Muscle of back (tissue), 13 donors: ENCODE results near the gene OGFOD1. TPM values are rescaled to one million over a fixed set of nuclear protein-coding genes. Genes with fewer than 3 reads are reported as not detected.

Source experiments
- DNase-seq, 3 donors: peaks; one replicate each; pipeline versions ENCODE4 v3.0.0 to v3.0.0-alpha.2; 2013
- long read RNA-seq, 9 donors: transcript quantifications; one replicate each; lab custom pipeline, GENCODE V29; 2026
- polyA plus RNA-seq, 10 donors: library from polyadenylated mRNA; unstranded; fragments of 120-200 nt; gene quantifications; one replicate each; pipeline ENCODE4 v1.2.1, GENCODE V29; 2013; ENCODE audit not compliant: insufficient read length in 10 of 10

The OGFOD1 gene
- polyA plus RNA-seq: 10 to 100 TPM; 33.7 to 43.7 (median 39.5) TPM
- long read RNA-seq, donor 1, full-length matches to known transcripts: 2 of 10 reads
- long read RNA-seq, donor 1, partial matches to known transcripts: 8 of 10 reads
- long read RNA-seq, donor 1, other reads (novel, unspliced or antisense): 0 of 10 reads
- long read RNA-seq, donor 2, full-length matches to known transcripts: 2 of 37 reads
- long read RNA-seq, donor 2, partial matches to known transcripts: 35 of 37 reads
- long read RNA-seq, donor 2, other reads (novel, unspliced or antisense): 0 of 37 reads
- long read RNA-seq, donor 3: 0 reads
- long read RNA-seq, donor 4, full-length matches to known transcripts: 3 of 8 reads
- long read RNA-seq, donor 4, partial matches to known transcripts: 5 of 8 reads
- long read RNA-seq, donor 4, other reads (novel, unspliced or antisense): 0 of 8 reads
- long read RNA-seq, donor 5, full-length matches to known transcripts: 11 of 26 reads
- long read RNA-seq, donor 5, partial matches to known transcripts: 15 of 26 reads
- long read RNA-seq, donor 5, other reads (novel, unspliced or antisense): 0 of 26 reads
- long read RNA-seq, donor 6, full-length matches to known transcripts: 10 of 38 reads
- long read RNA-seq, donor 6, partial matches to known transcripts: 28 of 38 reads
- long read RNA-seq, donor 6, other reads (novel, unspliced or antisense): 0 of 38 reads
- long read RNA-seq, donor 7, full-length matches to known transcripts: 7 of 19 reads
- long read RNA-seq, donor 7, partial matches to known transcripts: 12 of 19 reads
- long read RNA-seq, donor 7, other reads (novel, unspliced or antisense): 0 of 19 reads
- long read RNA-seq, donor 8, full-length matches to known transcripts: 2 of 8 reads
- long read RNA-seq, donor 8, partial matches to known transcripts: 6 of 8 reads
- long read RNA-seq, donor 8, other reads (novel, unspliced or antisense): 0 of 8 reads
- long read RNA-seq, donor 9, full-length matches to known transcripts: 1 of 1 reads
- long read RNA-seq, donor 9, partial matches to known transcripts: 0 of 1 reads
- long read RNA-seq, donor 9, other reads (novel, unspliced or antisense): 0 of 1 reads

DNA sequence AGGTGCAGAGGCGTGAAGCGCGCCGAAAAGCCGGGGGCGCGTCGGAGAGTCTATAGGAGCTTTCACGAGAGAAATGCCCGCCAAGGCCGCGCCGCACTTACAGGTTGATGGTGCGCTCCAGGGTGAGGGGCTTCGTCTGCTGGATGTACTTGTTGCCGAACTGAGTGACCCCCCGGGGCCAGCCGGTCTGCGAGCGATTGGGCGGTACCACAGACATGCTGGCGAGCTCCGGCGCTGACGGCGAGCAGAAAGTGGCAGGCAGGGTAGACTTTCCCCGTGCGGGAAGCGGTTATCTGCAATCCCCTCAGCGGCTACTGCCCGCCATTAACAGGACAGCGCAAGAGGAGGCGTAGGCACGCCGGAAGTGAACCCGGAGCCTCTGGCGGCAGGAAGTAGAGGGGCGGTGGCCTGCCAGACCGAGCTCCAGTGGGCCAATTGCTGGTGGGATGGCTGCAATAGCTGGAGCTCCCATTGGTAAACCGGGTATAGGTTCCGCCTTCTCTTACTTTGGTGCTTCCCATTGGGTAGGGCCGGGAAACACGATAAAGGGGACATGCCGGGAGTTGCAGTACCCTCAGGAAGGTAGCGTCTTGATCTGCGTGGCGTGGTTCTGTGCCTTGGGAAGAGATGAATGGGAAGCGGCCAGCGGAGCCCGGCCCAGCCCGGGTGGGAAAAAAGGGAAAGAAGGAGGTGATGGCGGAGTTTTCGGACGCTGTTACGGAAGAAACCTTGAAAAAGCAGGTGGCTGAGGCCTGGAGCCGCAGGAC is at the start of gene OGFOD1, which contains the start of gene NUDT21:
OGFOD1 (plus strand) TSS at position 569 of the 767 bp plus-strand sequence; CDS start at position 628, 59 bp downstream.
NUDT21 (minus strand) TSS at position 347 of the 767 bp plus-strand sequence; CDS start at position 217, 130 bp downstream.
- DNase-seq: peak; percentile 96 to 98 (median 97)

DNA sequence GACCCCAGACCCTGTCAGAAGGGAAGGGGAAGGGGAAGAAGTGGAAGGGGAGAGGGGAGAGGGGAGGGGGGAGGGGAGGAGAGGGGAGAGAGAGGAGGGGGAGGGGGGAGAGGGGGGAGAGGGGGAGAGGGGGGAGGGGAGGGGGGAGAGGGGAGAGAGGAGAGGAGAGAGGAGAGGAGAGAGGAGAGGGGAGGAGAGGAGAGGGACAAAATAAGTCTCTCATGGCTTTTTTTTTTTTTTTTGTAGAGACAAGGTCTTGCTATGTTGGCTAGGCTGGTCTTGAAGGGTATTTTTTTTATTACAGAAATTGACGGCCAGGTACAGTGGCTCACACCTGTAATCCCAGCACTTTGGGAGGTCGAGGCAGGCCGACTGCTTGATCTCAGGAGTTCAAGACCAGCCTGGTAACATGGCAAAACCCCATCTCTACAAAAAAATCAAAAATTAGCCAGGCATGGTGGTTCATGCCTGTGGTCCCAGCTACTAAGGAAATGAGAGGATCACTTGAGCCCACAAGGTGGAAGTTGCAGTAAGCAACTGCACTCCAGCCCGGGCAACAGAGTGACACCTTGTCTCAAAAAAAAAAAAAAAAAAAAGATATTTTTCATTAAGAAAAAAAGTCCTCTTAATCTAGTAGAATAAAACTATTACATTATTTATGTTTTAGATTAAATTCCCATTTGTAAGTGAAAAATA is 45.2 kb upstream of the OGFOD1 start:
- no peak for DNase-seq

DNA sequence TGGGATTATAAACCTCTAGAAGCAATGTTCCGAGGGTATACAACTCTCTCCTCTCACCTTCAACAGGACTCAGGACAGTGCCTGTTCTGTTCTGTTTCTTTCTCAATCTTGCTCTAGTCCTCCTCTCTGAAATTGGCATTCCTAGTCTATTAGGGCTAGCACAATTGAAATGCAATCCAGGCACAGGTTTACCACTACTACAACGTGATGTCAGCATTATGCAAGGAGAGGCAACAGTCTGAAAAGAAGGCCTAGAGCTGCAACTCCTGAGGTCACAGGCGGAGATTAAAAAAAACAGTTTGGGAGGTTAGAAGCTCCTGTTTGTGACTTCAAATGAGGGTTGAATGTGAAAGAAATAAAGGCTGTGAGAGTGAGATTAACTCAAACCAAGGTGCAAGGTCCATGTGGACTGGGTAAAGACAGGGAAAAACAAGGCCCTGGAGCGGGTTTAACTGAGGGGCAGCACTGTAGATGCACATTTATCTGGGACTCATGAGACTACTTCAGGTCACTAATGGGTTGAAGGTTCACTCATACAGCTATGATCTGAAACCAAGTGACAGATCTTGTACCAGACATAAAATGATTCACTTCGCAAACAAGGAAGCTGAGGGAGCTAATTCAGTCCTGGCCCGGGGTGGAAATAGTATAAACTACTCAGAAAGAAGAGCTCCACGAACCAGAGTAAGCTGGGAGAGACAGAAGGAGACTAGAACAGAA is 42.8 kb upstream of the OGFOD1 start:
- DNase-seq: no peak

DNA sequence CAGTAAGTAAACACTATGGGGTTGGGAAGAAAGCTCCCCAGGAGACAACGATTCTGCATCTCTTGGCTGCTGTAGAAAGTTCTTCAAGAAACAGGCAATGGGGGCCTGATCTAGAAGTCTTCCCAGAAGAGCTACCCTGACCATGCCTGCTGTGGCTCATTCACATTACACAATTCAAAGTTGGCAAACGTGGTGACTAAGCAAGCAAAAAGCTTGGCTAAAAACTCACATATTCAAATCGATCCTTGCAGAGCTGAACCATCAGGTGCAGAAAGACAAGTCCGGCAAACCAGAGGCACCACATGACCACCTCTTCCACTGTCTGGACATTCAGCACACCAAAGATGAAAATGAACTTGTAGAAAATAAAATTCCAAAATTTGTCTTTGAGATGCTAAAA is 42.2 kb upstream of the OGFOD1 start:
- no peak for DNase-seq

DNA sequence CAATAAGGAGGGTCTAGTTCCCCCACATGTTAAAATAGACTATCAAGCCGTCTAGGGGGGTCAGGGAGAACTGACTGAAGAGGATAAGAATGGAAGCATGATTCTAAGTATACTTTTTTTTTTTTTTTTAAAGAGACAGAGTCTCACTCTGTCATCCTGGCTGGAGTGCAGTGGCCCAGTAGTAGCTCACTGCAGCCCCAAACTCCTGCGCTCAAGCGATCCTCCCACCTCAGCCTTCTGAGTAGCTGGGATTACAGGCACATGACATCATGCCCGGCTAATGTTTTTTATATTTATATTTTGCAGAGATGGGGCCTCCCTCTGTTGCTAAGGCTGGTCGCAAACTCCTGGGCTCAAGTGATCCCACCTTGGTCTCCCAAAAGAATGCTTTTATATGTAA is 40.2 kb upstream of the OGFOD1 start:
- DNase-seq: no peak

DNA sequence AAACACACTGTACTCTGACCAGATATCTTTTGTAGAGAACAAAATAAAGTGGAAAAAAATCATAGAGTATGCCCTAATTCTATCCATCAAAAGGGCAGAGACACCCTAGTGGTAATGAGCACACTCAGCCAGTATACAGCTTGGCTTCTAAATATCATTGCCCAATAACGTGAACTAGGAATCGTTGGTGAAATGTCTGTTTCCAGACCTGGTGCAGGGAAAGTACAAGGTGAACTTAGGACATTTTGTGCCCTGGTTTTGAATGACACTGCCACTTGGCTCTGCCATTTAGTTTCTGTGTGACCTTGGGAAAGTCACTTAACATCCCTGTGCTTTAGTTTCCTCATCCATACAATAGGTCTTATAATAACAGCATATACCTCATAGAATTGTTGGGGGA is 39.7 kb upstream of the OGFOD1 start:
- DNase-seq: no peak

DNA sequence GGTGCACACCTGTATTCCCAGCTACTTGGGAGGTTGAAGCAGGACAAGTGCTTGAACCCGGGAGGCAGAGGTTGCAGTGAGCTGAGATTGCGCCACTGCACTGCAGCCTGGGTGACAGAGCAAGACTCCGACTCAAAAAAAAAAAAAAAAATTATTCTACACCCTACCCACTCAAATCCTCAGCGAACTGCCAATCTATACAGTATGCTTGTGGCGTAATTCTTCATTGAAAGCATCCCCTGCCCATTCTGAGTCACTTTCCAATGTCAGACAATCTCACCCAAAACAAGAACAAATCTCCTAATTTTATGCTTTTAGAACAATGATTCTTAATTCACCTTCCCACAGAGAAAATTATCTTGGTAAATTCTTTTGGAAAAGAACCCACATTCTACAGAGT is 38.0 kb upstream of the OGFOD1 start:
- DNase-seq: no peak

DNA sequence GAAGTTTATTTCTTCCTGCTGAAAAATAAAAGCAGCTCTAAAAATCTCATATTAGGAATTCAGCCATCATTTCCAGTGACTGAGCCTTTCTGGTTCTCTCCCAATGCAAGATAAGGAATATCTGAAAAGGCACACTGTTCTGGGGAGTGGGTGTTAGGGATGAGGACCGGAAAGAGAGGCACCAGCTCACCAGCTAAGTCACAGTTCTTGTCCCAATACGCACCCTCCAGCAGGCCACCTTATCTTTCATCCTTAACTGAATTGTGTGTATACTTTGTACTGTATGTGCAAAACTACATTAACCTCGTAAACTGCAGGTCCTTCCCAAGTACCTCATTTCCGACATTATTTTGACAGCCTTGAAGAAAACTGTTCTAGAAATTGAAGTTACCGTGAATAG is 37.0 kb upstream of the OGFOD1 start:
- DNase-seq: no peak

DNA sequence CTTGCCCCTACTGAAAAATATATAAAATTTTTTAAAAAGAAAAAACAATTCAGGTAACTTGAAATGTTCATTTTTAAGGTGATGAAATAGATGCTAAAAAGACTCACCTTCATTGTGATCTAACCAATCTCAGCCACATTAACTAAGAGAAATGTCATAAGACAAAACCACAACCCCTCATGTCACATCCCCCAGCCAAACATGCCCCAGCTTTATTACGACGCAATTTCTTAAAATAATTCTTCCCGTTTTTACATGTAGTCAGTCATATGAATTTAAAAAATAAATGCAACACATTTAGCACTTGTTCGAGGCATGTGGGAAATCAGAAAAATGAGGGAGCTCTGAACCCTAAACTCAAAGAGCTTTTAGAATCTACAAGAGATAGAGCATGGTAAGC is 35.5 kb upstream of the OGFOD1 start:
- no peak for DNase-seq

DNA sequence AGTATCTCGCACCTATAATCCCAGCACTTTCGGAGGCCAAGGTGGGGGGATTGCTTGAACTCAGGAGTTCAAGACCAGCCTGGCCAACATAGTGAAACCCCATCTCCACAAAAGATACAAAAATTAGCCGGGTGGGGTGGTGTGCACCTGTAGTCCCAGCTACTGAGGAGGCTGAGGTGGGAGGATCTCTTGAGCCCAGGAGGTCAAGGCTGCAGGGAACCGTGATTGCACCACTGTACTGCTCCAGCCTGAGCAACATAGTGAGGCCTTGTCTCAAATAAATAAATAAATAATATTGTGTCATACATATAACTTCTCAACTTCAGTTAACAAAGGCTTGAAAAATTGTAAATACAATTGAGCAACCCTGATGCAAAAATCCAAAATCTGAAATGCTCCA is 34.2 kb upstream of the OGFOD1 start:
- DNase-seq: no peak

DNA sequence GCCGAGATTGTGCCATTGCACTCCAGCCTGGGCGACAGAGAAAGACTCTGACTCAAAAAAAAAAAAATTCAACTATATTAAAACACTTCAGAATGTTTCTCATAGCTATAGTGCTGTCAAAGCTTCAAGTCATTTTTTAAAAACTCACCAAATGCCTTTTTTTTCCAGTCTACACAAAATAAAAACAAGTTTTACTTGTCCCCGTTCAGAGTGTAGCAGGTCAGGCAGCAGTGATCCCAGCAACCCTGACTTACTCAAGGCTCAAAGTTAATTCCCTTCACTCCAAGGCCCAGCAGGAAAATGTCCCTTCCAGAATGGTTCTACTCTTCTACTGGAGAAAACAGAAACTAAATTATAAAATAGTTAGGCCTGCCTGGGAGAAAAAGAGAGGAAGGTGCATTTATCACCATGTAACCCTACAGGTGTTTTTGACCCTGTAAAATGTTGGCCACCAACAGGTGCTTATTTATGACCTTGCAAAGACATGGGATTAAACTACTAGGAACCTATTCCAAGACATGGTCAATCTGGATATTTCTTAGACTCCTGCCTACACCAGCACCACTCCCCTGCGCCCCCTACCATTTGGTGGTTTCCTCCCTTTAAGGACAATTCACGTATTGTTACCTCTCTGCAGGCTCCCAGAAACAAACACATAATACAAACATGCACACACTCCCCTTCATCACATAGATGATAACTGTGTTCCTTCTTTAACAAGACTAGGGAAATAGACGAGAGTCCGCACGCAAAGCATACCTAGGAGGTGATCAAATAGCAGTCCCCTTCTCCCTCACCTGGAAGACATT is 31.4 kb upstream of the OGFOD1 start:
- DNase-seq: no peak

DNA sequence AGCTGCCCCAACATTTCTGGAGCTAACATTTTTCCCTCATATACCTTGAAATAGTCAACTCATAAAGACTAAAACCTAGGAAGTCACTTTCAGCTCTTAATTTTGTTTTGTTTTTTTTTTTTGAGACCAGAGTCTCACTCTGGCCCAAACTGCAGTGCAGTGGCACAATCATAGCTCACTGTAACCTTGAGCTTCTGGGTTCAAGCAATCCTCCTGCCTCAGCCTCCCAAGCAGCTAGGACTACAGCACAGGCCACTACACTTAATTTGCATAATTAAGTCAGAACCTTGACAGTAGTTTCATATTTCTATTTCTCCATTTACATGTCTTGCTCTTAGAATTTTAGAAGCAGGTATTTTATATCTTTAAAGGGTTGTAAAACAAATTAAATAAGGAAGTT is 30.7 kb upstream of the OGFOD1 start:
- no peak for DNase-seq

DNA sequence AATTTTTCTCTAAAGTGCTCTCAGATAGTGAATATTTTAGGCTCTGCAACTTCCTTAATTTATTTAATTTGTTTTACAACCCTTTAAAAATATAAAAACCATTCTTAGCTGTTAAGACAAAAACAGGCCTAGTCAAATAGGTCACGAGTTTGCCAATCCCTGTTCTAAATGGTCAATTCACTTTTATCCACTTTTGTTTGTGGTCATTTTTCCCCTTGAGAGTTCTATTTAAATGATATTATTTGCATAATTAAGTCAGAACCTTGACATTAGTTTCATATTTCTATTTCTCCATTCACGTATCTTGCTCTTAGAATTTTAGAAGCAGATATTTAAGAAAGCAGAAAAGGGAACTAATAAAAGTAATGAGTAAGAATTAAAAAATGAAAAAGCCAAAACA is 30.0 kb upstream of the OGFOD1 start:
- no peak for DNase-seq

DNA sequence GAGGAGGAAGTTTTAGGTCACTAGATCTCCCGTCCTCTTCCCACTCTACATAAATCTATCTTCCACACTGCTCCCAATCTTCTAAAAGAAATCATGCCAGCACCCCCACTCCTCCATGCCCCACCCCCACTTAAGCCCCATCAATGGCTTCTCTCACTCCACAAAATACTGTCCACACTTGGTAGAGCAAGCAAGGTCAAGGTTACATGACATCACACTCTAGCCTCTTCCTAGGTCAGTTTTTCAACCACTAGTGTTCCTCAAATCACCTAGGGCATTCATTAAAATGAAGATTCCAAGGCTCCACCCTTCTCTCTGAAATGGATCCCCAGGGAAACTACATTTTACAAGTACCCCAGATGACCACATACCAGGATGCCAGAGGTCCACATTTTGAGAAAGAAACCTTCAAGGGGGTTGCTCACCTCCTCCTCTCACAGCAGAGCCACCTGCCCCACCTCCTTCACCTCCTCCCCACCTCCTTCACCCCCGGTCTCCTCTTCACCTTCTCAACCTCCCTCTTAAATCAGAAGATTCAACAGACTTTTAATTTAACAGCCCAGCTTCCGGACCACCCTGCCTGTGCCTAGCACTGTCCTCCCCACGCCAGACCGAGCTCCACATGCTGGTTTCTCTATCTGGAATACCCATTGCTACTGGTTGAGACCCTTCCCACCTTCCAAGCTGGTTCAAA is 29.2 kb upstream of the OGFOD1 start:
- DNase-seq: no peak

DNA sequence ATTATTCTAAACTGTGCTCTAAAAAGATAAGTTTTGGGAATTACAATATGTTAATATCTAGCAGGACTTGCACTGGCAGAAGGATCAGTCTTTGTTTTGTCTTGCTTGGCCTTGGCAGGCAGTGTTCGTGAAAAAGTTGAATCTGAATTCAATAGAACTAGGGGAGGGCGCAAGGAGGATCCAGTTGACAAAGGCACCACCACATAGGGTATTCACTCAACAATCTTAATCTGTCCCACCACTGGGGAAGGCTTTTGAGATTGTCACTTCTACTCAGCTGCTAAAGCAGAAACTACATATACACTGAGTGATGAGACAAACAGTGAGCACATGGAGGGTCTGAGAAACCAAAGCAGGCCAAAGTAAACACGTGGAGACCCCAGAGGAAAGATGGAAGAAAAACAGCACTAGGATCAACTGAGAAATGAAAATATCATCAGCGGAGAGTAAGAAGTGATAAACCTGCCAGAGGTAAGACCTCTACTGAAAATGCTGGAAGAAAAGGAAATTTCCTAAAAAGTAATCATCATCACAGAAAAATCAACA is 28.4 kb upstream of the OGFOD1 start:
- DNase-seq: no peak

DNA sequence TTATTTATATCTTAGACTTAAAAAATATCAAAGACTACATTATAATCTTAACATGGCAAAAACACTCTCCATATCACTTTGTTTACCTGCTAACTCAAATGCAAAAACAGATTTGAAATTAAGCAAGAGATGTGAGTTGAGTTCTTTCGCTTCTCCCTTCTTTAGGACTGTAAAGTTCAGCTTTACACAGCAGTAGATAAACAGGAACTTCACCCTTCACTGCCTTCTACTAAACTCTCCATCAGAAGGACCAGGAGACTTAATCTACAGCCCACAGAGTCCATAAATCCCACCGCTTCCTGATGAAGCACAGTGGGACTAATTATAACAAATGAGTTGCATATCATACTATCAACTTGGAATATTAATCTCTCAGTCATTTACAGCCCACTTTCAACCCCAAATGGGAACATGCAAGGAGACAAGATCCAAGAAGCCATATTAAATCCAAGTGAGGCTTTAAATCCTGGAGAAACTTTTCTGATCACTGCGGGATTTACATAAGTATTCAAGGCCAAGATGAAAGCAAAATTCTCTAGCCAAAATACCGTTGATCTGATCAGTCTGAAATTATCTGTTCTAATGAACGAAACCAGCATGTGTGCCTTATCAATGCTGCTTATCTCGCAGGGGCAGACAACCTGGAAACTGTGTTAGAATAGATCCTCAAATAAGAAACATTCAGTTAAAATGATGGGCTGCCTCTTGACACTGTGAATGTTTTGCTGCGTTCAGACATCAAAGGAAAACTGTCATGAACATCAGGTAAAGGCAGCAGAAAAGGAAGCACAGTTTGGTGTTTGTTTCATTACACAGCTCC is 27.6 kb upstream of the OGFOD1 start:
- DNase-seq: peak in 1 of 3 donors; percentile 18

DNA sequence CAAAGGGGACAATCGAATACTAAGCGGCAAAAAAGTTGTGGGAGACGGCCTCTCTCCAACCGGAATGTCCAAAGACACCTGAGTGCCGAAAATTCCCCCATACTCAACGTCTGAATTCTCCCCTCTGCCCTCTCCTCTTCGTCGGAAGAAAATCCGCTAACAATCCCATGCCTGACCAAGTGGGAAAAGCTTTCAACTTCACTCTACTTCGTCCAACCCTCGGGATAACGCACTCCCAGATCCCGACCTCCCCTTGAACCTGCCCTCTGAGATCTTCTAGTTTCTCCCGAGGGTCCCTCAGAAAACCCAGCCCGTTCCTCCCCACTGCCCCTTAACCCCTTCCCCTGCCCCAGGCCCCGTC is 27.0 kb upstream of the OGFOD1 start:
- peak in 2 of 3 donors; percentile 14 to 38 for DNase-seq
